Activated CD4-positive, CD25-positive, alpha-beta regulatory T cell treated with anti-CD3 and anti-CD28 coated beads, Interleukin-2, amount 50 U/mL, for 72 hours (primary cell): Measurements from ENCODE around the gene KBTBD3.

Source experiments
- DNase-seq: peaks from one replicate; pipeline ENCODE4 v3.0.0; 2021

Gene KBTBD3

GRCh38 chr11:106076919-106077608 lies at the start of gene KBTBD3:
Gene KBTBD3 (minus strand): TSS chr11:106077347. CDS start chr11:106059097, 18,250 bp downstream.
- peak; percentile 96 for DNase-seq

DNA sequence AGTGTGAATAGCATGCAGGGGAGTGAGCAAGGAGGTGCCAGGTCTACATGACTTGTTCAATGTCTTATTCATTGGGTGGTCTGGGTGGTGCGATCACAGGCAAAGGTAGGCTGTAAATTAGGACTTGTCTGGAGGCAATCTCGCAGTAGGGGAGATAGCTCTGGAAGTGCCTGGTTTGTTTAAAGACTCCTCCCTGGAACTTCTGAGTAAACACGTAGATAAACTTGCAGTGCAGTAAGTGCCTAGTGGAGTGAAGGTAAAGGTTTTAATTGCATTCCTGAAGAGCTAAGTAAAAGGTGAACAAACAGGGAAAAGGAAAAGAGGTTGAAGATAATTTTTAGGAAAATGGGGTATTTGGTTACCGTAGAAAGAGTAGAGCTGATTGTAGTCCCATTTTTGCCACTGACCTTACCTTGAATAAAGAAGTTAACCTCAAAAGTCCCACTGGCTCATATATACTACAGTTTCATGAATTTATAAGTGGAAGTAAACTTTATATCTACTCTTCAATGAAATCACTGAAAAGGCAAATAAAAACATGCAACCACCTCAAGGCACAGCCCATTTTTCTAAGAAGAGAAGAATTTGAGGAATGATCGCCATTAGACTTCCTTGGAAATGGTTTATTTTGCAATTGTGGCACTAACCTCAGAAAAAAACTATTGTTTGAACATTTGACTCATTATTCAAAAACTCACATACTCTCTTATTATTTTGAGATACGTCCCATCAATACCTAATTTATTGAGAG lies 44.6 kb upstream of the KBTBD3 start:
- no peak for DNase-seq

DNA sequence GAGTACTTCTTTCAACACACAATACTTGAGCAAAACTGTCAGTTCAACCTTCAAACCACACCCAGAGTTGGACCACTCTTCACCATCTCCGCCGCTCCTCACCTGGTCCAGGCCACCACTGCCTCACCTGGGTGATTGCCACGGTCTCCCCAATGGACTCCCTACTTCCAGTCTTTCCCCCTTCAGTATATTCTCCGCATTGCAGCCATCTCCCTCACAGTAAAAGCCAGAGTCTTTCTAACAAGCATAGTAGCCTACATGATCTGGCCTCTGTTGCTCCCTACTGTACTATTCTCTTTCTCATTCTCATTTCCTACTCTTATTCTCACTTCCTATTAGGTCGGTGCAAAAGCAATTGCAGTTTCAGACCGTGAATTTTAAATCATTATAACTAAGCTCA lies 28.8 kb upstream of the KBTBD3 start:
- no peak for DNase-seq

DNA sequence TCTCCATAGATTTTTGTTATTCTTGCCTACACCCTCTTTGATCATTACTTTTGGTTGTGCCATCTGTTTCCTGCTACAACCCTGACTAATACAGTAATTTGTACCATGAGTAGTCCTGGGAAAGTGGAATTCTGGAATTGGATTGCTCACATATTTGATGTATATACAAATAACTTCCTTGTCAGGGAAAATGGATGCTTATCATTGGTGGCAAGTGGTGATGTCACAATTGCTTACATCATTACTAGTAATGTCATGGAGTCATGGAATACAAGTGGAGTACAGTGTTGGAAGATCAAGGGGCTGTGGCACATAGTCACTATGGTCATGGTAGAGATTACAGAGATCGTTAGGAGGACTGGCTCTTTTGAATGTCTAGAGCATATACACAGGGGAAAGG lies 24.7 kb upstream of the KBTBD3 start:
- no peak for DNase-seq

- no peak for DNase-seq
Observed at GRCh38 chr11:106101370-106101769, 24.2 kb upstream of the KBTBD3 start.

GRCh38 chr11:106098893-106099553 lies 21.9 kb upstream of the KBTBD3 start:
- no peak for DNase-seq

DNA sequence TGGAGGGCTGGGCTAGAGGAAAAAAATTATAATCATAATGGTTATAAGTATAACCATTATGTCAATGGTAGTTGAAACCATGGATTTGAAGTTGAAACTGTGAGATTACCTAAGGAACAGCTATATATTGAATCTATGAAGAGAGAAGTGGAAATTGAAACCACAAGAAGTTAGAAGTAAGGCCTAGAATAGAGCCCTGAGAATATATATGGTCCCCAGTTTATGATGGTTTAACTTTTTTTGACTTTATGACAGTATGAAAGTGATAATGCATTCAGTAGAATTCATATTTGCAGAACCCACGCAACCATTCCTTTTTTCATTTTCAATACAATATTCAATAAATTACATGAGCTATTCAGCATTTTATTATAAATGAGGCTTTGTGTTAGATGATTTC lies 15.3 kb upstream of the KBTBD3 start:
- no peak for DNase-seq

DNA sequence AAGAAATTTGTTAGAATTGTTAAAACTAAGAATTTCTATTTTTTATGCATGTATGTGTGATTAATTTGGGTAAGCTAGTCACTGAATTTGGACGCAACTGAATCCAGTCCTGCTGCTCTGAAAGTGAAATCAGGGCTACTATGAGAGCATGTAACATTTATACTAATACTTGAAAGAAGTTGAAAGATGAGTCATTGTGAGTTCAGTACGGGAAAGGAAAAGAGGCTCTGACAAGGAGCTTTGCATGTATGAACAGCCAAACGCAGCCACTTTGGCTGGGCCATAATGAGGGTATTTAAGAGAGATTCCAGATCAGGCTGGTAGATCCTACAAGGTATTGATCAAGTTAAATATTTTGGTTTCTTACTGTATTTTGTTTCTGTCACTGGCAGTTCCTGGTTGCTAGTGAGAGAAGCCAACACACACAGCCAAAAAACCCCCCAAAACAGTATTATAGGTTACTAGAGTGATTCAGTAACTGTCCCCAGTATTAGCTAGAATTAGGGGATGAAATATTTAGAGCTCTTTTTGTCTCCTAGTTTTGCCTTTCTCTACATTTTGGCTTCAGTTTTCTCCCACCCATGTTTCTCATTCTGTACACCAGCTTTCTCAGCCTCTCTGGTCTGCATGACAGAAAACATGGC lies 14.5 kb upstream of the KBTBD3 start:
- DNase-seq = no peak

GRCh38 chr11:106088896-106089295 lies 11.7 kb upstream of the KBTBD3 start:
- no peak for DNase-seq

- DNase-seq = peak; percentile 34
Observed at GRCh38 chr11:106087815-106088435, 10.8 kb upstream of the KBTBD3 start.

GRCh38 chr11:106086850-106087249 lies 9.7 kb upstream of the KBTBD3 start:
- DNase-seq = no peak

DNA sequence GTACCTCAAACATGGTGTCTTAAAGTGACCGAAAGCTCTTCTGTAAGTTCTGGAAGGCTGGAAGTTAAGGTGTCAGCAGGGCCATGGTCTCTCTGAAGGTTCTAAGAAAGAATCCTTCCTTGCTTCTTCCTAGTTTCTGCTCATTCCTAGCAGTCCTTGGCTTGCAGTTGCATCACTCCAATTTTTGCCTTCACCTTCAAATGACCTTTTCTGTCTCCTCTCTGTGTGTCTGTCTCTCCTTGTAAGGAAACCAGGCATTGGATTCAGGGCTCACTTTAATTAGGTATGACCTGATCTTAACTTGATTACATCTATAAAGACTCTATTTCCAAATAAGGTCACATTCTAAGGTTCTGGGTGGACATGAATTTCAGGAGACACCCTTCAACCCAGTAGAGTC lies 9.0 kb upstream of the KBTBD3 start:
- DNase-seq = no peak

- no peak for DNase-seq
Observed at GRCh38 chr11:106082096-106082495, 4.9 kb upstream of the KBTBD3 start.

DNA sequence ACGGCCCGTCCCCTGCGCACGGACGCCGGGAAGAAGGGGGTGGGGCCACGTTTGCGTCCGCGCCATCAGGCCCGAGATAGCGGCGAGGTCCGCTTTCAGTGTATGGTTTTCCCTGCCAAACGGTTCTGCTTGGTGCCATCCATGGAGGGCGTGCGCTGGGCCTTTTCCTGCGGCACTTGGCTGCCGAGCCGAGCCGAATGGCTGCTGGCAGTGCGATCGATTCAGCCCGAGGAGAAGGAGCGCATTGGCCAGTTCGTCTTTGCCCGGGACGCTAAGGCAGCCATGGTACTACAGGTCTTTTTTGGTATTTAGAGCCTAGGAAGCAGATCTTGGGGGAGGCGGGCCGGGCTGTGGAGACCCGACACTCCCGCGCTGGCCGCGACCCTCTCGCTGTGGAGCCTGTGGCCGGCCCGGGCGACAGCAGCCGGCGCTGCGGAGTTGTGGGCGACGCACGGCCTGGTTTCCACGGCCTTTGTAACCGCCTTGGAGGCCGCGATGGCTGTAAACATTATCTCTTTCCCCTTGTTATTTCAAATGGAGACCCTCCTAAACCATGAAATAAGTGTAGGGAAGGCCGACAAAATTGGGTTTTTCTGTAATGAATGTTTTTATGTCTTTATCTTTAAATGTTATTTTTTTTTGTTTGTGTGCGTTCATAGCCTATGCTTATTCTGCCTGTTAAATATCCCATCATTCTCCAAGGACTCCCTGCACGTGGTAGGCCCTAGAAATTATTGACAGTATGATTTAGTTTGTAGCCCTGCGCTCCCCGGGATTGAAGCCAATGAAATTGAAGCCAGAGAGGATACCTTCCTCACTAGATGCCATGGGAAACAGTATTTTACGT lies 685 bp upstream of the KBTBD3 start, which contains the start of gene AASDHPPT:
Gene AASDHPPT, plus strand, starts transcription at position 54 of the 847 bp plus-strand sequence. Its CDS starts 49 bp downstream, at position 103.
- DNase-seq = no peak

DNA sequence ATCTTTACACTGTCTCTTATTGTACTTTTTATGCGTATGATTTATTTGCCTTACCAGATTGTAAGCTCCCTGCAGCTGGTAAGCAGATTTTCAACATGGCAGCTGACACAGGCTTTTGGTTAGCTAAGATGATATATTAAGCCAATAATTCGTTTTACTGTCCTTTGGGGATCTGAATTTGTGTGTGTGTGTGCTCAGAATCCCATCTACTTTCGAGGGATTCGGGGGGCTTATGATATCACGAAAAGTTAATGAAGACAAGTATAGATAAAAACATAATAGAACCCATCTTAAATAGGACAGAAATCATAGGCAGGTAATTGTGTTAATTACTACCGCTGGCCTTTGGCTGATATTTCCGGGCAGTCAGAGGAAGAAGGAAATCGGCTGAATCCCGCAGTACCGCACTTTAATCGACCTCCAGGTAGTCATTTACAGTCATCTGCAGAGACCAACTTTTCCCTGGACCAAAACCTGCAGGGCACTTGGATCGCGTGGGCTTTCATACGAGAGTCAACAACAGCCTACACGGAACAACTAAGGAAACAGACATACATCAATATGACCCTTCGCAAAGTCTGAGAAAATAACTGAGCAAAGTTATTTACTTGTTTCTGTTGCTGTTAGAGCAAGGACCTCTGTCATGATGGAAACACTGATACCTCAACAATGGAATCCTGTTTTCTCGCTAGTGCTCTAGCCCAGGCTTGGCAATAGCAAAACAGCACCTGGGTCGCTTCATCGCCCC lies 802 bp downstream of the KBTBD3 start:
- DNase-seq = no peak

- DNase-seq = no peak
Observed at GRCh38 chr11:106072804-106073203, 4.3 kb downstream of the KBTBD3 start.

DNA sequence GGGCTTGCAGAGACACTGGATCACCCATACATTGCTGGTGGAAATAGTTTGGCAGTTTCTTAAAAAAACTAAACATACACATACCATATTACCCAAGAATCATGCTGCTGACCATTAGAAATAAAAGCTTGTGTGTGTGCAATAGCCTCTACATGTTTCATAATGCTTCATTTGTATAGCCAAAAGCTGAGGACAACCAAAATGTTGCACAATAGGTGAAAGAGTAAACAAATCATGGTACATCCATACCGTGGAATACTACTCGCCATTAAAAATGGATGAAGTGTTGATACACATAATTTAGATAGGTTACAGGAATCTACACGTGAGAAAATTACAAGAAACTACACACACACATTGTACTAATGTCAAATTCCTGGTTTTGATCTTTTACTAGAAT lies 6.5 kb downstream of the KBTBD3 start:
- DNase-seq = no peak

DNA sequence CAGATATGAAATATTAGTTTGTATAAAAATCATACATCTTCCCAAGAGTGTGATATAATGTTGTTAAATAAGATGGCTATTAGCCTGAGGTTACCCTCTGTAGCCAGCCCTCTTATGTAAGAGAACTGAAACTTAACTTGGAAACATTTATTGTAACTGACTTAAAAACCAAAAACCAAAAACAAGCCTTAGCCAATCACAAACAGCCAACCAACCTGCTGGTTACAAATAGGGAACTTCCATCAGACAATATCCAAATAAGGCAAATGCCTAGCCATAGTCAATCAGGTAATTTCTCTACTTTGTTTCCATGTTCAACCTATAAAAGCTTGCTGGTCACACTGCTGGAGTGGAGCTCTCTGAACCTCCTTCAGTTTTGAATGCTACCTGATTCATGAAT lies 14.1 kb downstream of the KBTBD3 start:
- no peak for DNase-seq

DNA sequence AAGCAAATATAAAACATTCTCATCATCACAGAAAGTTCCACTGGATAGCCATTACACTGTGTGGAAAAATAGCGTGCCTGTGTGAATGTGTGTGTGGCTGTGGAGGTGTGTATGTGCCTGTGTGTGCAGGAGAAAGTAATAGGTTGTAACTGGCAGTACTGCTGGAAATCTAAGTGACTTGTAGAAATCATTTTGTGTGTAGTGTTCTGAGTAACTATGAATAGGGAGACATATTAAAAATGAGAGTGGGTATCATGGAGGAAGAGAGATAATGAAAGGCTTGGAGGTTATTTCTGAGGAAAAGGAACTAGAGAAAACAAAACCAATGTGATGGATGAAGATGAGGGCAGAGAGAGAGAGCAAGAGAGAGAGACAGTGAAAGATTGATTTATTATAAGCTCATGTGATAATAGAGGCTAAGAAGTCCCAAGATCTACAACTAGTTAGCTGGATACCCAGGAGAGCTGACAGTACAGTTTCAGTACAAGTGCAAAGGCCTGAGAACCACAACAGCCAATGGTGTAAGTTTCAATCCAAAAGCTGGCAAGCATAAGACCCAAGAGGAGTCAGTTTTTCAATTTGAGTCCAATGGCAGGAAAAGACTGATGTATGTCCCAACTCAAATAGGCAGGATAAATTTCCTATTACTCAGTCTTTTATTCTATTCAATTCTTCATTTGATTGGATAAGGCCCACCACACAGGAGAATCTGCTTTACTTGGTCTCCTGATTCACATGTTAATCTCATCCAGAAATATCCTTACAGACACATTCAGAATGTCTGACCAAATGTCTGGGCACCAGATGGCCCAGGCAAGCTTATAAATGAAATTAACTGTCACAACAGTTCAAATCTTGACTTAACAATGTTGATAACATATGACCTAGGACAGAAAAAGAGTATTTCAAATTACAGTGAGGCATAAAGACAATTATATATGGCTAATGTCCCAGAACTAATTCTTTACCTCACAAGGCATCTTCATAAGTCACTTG lies 14.9 kb downstream of the KBTBD3 start:
- DNase-seq = no peak

- DNase-seq = no peak
Observed at GRCh38 chr11:106061249-106061784, 15.8 kb downstream of the KBTBD3 start.
